Liver (tissue), 9 donors: Measurements from ENCODE around the gene KAT14. TPM values are rescaled to one million over a fixed set of nuclear protein-coding genes. Genes with fewer than 3 reads are reported as not detected.
"Not testable (repeated sequence)": the region's sequence is repeated elsewhere in the genome, so short reads cannot be mapped to it uniquely, and the experiment has no call there.

ENCODE experiments used
- DNase-seq: peaks from one replicate; pipeline ENCODE4 v3.0.0-alpha.2; 2017; ENCODE audit warnings: low spot score
- H3K27ac ChIP-seq, 2 donors: one replicate each; pipeline ENCODE4 v1.7.0; 2013; ENCODE audit warnings: inconsistent platforms in 2 of 2, low read length in 2 of 2, control low read depth in 1 of 2, low read depth in 1 of 2, mild to moderate bottlenecking in 1 of 2
- H3K27me3 ChIP-seq, 4 donors: one replicate each; pipeline versions ENCODE4 v1.6.1 to v1.7.0; 2013; ENCODE audit warnings: low read length in 3 of 4, inconsistent platforms in 1 of 4, mild to moderate bottlenecking in 1 of 4, moderate library complexity in 1 of 4; ENCODE audit not compliant: control insufficient read depth in 4 of 4, insufficient read depth in 4 of 4
- H3K36me3 ChIP-seq, 4 donors: one replicate each; pipeline versions ENCODE4 v1.6.1 to v1.7.0; 2013; ENCODE audit warnings: low read length in 3 of 4, mild to moderate bottlenecking in 3 of 4, low read depth in 1 of 4, moderate library complexity in 1 of 4; ENCODE audit not compliant: control insufficient read depth in 4 of 4, insufficient read depth in 3 of 4
- H3K4me1 ChIP-seq, 4 donors: one replicate each; pipeline versions ENCODE4 v1.6.1 to v1.7.0; 2013; ENCODE audit warnings: low read length in 3 of 4, mild to moderate bottlenecking in 3 of 4, moderate library complexity in 1 of 4; ENCODE audit not compliant: control insufficient read depth in 4 of 4, insufficient read depth in 4 of 4
- H3K4me3 ChIP-seq, 3 donors: one replicate each; pipeline versions ENCODE4 v1.6.1 to v1.7.0; 2013; ENCODE audit warnings: low read length in 3 of 3, control low read depth in 1 of 3, low read depth in 1 of 3, mild to moderate bottlenecking in 1 of 3
- H3K9ac ChIP-seq, 2 donors: one replicate each; pipeline ENCODE4 v1.7.0; 2013; ENCODE audit warnings: low read length in 2 of 2, mild to moderate bottlenecking in 2 of 2, moderate library complexity in 2 of 2, control low read depth in 1 of 2, low read depth in 1 of 2
- H3K9me3 ChIP-seq, 4 donors: one replicate each; pipeline versions ENCODE4 v1.6.1 to v1.7.0; 2013; ENCODE audit warnings: low read length in 3 of 4; ENCODE audit not compliant: control insufficient read depth in 4 of 4
- EGR1 ChIP-seq, 2 donors: IDR thresholded peaks; 2 replicates each; pipeline ENCODE4 v1.6.1; 2016 to 2018; ENCODE audit warnings: antibody characterized with exemption in 2 of 2, low read depth in 2 of 2
- FOXA1 ChIP-seq: IDR thresholded peaks from 2 replicates; pipeline ENCODE4 v1.6.1; 2016; ENCODE audit warnings: antibody characterized with exemption
- FOXA2 ChIP-seq: IDR thresholded peaks from 2 replicates; pipeline ENCODE4 v1.6.1; 2016; ENCODE audit warnings: antibody characterized with exemption
- GABPA ChIP-seq, 2 donors: IDR thresholded peaks in 1 of 2; conservative IDR thresholded peaks in 1 of 2; 2 replicates each; pipeline ENCODE4 v1.6.1; 2016; ENCODE audit warnings: antibody characterized with exemption in 2 of 2, mild to moderate bottlenecking in 1 of 2, moderate library complexity in 1 of 2
- HNF4G ChIP-seq: IDR thresholded peaks from 2 replicates; pipeline ENCODE4 v1.6.1; 2016; ENCODE audit warnings: antibody characterized with exemption
- JUND ChIP-seq, 2 donors: IDR thresholded peaks; 2 replicates each; pipeline ENCODE4 v1.6.1; 2016; ENCODE audit warnings: antibody characterized with exemption in 2 of 2
- NR2F2 ChIP-seq: IDR thresholded peaks from 2 replicates; pipeline ENCODE4 v1.6.1; 2016; ENCODE audit warnings: antibody characterized with exemption
- RXRA ChIP-seq, 2 donors: IDR thresholded peaks; 2 replicates each; pipeline ENCODE4 v1.6.1; 2017 to 2018; ENCODE audit warnings: antibody characterized with exemption in 2 of 2, mild to moderate bottlenecking in 1 of 2
- TAF1 ChIP-seq: conservative IDR thresholded peaks from 2 replicates; pipeline ENCODE4 v1.6.1; 2016; ENCODE audit warnings: antibody characterized with exemption, mild to moderate bottlenecking
- YY1 ChIP-seq: IDR thresholded peaks from 2 replicates; pipeline ENCODE4 v1.6.1; 2016; ENCODE audit warnings: antibody characterized with exemption, mild to moderate bottlenecking
- WGBS: extraction: QIAGEN DNeasy Blood & Tissue Kit; methylation state at CpG from one replicate; pipeline ENCODE4 v1.1.7; 2013; 5-methylcytosine and 5-hydroxymethylcytosine counted together
- polyA plus RNA-seq, 2 donors: library from polyadenylated mRNA; stranded (reverse) in 1 of 2; unstranded in 1 of 2; fragments of 200-250 nt in 1 of 2; fragments of >200 nt in 1 of 2; fragmentation: Nextera tagmentation in 1 of 2; extraction: Ambion mirVana in 1 of 2; gene quantifications; one replicate each; pipeline versions ENCODE4 v1.2.1 to v1.2.3, GENCODE V29; 2013 to 2015
- total RNA-seq, 2 donors: library from RNA; depleted of rRNA; stranded (reverse); fragments of >200 nt; gene quantifications; one replicate each; pipeline ENCODE4 v1.2.3, GENCODE V29; 2014
- TF ChIP-seq, protein P1 (sequence below): IDR thresholded peaks from 2 replicates; pipeline ENCODE4 v1.6.1; 2016; ENCODE audit warnings: antibody characterized with exemption
- TF ChIP-seq, protein P2 (sequence below): IDR thresholded peaks from 2 replicates; pipeline ENCODE4 v1.6.1; 2016; ENCODE audit warnings: antibody characterized with exemption
- TF ChIP-seq, protein P3 (sequence below): IDR thresholded peaks from 2 replicates; pipeline ENCODE4 v1.6.1; 2016; ENCODE audit warnings: antibody characterized with exemption
- TF ChIP-seq, protein P4 (sequence below): fragments of 150-350 bp; IDR thresholded peaks from 2 replicates; pipeline ENCODE4 v1.5.1; 2017; ENCODE audit warnings: improper control_type of control experiment, low read depth, low read length; ENCODE audit not compliant: missing input control
- donor health status: healthy.
- donor health status: healthy.
- donor health status: healthy.
- donor health status: healthy.
- donor health status: healthy.

KAT14 gene
- total and polyA plus RNA-seq, 4 donors = 5.5 to 10.2 (median 6.2) TPM

DNA sequence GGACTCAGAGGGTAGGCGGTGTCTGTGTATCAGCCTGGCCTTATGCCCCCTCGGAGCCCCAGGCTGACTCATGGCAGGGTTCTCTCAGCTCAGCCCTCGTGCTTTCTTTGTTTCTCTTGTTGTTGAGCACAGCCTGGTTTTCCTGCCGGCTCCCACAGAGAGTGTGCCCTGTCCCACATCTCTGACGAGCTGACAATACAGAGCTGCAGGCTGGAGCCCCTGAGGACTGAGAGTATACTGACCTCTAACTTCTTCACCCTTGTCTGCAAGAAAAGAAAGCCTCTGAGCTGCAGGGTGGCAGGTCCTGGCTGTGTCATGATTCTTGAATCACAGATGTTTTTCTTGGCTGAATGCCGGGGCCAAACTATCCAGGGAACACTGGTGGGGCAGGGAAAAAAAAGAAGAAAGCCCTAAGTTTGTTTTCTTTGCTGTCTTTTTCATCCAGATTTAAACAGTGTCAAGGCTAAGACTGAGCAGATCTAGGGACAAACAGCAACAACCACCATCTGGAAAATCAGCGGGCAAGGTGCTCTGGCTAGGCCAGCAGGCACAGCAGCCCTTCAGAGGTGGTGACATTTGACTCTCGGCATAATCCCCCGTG is 87.4 kb downstream of the KAT14 start (continued):
- TF ChIP-seq, protein P1, sequence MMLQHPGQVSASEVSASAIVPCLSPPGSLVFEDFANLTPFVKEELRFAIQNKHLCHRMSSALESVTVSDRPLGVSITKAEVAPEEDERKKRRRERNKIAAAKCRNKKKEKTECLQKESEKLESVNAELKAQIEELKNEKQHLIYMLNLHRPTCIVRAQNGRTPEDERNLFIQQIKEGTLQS = no peak
- TF ChIP-seq EGR1 (IDR thresholded peaks at IDR 0.05; ENCODE audit: low read depth in 2 of 2) = no peak
- TF ChIP-seq, protein P2, sequence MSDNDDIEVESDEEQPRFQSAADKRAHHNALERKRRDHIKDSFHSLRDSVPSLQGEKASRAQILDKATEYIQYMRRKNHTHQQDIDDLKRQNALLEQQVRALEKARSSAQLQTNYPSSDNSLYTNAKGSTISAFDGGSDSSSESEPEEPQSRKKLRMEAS = no peak

DNA sequence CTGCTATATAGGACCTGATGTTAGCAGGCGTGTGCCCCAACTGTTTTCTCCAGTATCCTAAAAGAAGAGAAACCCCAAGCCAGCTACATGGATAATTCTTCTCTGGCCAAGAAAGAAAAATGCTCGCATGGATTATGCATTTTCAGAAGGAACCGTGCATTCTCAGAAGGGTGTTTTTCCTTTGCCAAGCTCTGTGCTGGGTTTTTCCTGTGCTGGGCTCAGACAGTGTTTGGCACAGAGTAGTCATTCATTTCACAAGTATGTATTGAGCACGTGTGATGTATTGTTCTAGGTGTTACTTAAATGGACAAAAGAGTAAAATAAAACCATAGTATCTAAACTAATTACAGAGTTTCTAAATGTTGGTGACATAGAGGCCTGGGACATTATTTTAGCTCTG is 88.0 kb downstream of the KAT14 start:
- no peaks in the 10 kb centered on the region for H3K36me3 ChIP-seq
- no peak overlapping the region for H3K4me3 ChIP-seq
- H3K4me1 ChIP-seq = no peaks in the 10 kb centered on the region
- no peaks in the 10 kb centered on the region for H3K9me3 ChIP-seq
- peaks cover 0 to 6% (median 0%) of the 10 kb centered on the region in 4 donors for H3K27me3 ChIP-seq
- TF ChIP-seq, protein P2 = no peak
- TF ChIP-seq FOXA2 (no peak), YY1 (no peak), NR2F2 (no peak), JUND (IDR thresholded peaks at IDR 0.05) (no peak), RXRA (IDR thresholded peaks at IDR 0.05) (no peak), FOXA1 (no peak), GABPA (IDR thresholded peaks at IDR 0.05 in 1 of 2, conservative IDR thresholded peaks at IDR 0.05 in 1 of 2) (no peak)
- no peak overlapping the region for H3K9ac ChIP-seq
- DNase-seq = no peak
- WGBS = 80% methylated on average over 4 of the region's 4 CpGs
- H3K27ac ChIP-seq = no peak overlapping the region

DNA sequence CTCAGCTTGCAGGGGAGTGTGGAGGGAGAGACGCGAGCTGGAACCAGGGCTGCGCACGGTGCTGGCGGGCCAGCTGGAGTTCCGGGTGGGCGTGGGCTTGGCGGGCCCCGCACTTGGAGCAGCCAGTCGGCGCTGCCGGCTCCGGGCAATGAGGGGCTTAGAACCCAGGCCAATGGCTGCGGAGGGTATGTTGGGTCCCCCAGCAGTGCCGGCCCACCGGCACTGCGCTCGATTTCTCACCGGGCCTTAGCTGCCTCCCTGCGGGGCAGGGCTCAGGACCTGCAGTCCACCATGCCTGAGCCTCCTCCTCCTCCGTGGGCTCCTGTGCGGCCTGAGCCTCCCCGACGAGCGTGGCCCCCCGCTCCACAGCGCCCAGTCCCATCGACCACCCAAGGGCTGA is 89.1 kb downstream of the KAT14 start:
- DNase-seq, H3K36me3 ChIP-seq, H3K27me3 ChIP-seq, H3K4me3 ChIP-seq, H3K9me3 ChIP-seq, H3K9ac ChIP-seq, H3K4me1 ChIP-seq, H3K27ac ChIP-seq: not testable (repeated sequence)
- WGBS = 91% methylated on average over 28 of the region's 28 CpGs

DNA sequence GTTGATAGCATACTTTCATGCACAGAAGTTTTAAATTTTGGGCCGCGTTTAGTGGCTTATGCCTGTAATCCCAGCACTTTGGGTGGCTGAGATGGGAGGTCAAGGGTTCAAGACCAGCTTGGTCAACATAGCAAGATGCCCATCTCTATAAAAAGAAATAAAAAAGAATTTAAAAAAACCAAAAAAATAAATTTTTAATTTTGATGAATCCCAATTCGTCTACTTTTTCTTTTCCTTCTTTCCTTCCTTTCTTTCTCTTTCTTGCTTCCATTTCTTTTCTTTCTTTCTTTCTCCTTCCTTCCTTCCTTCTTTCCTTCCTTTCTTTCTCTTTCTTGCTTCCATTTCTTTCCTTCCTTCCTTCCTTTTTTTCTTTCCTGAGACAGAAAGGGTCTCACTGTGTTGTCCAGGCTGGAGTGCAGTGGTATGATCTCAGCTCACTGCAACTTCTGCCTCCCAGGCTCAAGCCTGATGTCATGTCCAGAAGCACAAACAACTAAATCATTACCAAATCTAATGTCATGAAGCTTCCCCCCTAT is 95.8 kb downstream of the KAT14 start:
- no peak for DNase-seq
- Histone ChIP-seq H3K4me1 (no peaks in the 10 kb centered on the region), H3K9me3 (peaks cover 0 to 2% (median 0%) of the 10 kb centered on the region in 4 donors), H3K27ac (no peak overlapping the region), H3K9ac (no peak overlapping the region), H3K27me3 (peaks cover 0 to 2% (median 0%) of the 10 kb centered on the region in 4 donors), H3K36me3 (no peaks in the 10 kb centered on the region), H3K4me3 (no peak overlapping the region)
- TF ChIP-seq FOXA2 = no peak
- TF ChIP-seq, protein P3, sequence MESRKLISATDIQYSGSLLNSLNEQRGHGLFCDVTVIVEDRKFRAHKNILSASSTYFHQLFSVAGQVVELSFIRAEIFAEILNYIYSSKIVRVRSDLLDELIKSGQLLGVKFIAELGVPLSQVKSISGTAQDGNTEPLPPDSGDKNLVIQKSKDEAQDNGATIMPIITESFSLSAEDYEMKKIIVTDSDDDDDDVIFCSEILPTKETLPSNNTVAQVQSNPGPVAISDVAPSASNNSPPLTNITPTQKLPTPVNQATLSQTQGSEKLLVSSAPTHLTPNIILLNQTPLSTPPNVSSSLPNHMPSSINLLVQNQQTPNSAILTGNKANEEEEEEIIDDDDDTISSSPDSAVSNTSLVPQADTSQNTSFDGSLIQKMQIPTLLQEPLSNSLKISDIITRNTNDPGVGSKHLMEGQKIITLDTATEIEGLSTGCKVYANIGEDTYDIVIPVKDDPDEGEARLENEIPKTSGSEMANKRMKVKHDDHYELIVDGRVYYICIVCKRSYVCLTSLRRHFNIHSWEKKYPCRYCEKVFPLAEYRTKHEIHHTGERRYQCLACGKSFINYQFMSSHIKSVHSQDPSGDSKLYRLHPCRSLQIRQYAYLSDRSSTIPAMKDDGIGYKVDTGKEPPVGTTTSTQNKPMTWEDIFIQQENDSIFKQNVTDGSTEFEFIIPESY = no peak
- TF ChIP-seq RXRA (IDR thresholded peaks at IDR 0.05) = no peak
- TF ChIP-seq, protein P1 = no peak
- TF ChIP-seq HNF4G = no peak
- no peak for TF ChIP-seq JUND (IDR thresholded peaks at IDR 0.05)
- no peak for TF ChIP-seq GABPA (IDR thresholded peaks at IDR 0.05 in 1 of 2, conservative IDR thresholded peaks at IDR 0.05 in 1 of 2)
- TF ChIP-seq, protein P4, sequence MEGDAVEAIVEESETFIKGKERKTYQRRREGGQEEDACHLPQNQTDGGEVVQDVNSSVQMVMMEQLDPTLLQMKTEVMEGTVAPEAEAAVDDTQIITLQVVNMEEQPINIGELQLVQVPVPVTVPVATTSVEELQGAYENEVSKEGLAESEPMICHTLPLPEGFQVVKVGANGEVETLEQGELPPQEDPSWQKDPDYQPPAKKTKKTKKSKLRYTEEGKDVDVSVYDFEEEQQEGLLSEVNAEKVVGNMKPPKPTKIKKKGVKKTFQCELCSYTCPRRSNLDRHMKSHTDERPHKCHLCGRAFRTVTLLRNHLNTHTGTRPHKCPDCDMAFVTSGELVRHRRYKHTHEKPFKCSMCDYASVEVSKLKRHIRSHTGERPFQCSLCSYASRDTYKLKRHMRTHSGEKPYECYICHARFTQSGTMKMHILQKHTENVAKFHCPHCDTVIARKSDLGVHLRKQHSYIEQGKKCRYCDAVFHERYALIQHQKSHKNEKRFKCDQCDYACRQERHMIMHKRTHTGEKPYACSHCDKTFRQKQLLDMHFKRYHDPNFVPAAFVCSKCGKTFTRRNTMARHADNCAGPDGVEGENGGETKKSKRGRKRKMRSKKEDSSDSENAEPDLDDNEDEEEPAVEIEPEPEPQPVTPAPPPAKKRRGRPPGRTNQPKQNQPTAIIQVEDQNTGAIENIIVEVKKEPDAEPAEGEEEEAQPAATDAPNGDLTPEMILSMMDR = no peak
- no peak for TF ChIP-seq NR2F2
- TF ChIP-seq TAF1 = no peak
- WGBS = 56% methylated on average over 3 of the region's 3 CpGs
